Endometrial microvascular endothelial cells (primary cell): ENCODE results near the gene TSC2. TPM values are rescaled to one million over a fixed set of nuclear protein-coding genes. Genes with fewer than 3 reads are reported as not detected.

ENCODE experiments used
- in situ Hi-C: cut with HindIII; loops from 2 replicates; pipeline ENCODE4 v1.10.0; 2017; ENCODE audit warnings: low sequenced_read_pairs, low pct_unique_long_range_greater_than_20kb; ENCODE audit errors: inconsistent ontology term
- total RNA-seq: library from RNA; depleted of rRNA; stranded (reverse); fragments of >200 nt; gene quantifications from one replicate; pipeline ENCODE4 v1.2.3, GENCODE V29; 2015; ENCODE audit errors: inconsistent ontology term

TSC2 gene
- total RNA-seq, 1 donor from 2014 or later, result 59.2 TPM

GRCh38 chr16:2038382-2039231 lies 9.2 kb upstream of the TSC2 start:
- in situ Hi-C loops, result loop anchor here (25.0 kb wide), 1 partner anchor 124 kb away; the partner anchor contains the start of gene TRAF7

GRCh38 chr16:2039274-2040031 lies 8.3 kb upstream of the TSC2 start:
- in situ Hi-C loops, result loop anchor here (25.0 kb wide), 1 partner anchor 123 kb away; the partner anchor contains the start of gene TRAF7

DNA sequence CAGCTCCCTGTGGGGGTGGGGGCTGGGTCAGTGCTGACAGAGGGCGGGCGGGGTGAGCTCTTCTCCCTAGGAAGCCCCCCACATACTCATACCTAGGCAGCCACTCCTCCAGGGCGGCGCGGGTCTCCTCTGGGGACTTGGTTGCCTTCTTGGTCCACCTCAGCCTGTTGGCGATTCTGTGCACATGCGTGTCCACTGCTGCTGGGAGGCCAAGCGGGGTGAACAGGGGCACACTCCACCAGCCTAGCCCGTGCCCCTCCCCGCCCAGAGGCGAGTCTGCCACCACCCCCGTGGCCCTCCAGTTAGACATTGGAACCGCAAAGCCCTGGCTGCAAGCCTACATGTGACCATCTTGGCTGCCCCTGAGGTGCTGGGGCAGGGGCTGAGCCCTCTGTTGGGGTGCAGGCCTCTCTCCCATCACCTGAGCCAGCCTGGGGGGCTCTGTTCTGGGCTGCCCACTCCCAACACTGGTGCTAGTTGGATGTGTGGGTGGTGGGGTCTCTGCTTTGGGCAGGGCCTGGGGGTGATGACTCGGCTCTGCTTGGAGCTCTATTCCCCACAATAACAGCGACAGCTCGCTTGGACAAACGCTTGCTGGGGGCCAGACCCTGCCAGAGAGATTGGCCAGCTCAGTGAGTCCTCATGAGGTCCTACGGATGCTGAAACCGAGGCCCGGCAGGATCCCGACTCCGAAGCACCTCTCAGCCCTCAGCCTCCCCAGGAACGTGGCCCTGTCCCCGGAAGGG lies 7.6 kb upstream of the TSC2 start:
- in situ Hi-C loops, result loop anchor here (25.0 kb wide), 1 partner anchor 122 kb away; the partner anchor contains the start of gene TRAF7

GRCh38 chr16:2040787-2041522 lies 6.8 kb upstream of the TSC2 start:
- in situ Hi-C loops, result loop anchor here (25.0 kb wide), 1 partner anchor 121 kb away; the partner anchor contains the start of gene TRAF7

- in situ Hi-C loops, result loop anchor here (25.0 kb wide), 1 partner anchor 120 kb away; the partner anchor contains the start of gene TRAF7
Measured at GRCh38 chr16:2042171-2042985, 5.4 kb upstream of the TSC2 start.

- in situ Hi-C loops, result loop anchor here (25.0 kb wide), 1 partner anchor 119 kb away; the partner anchor contains the start of gene TRAF7
Measured at GRCh38 chr16:2042986-2043666, 4.7 kb upstream of the TSC2 start.

- in situ Hi-C loops, result loop anchor here (25.0 kb wide), 1 partner anchor 118 kb away; the partner anchor contains the start of gene TRAF7
Measured at GRCh38 chr16:2043667-2044451, 3.9 kb upstream of the TSC2 start.

DNA sequence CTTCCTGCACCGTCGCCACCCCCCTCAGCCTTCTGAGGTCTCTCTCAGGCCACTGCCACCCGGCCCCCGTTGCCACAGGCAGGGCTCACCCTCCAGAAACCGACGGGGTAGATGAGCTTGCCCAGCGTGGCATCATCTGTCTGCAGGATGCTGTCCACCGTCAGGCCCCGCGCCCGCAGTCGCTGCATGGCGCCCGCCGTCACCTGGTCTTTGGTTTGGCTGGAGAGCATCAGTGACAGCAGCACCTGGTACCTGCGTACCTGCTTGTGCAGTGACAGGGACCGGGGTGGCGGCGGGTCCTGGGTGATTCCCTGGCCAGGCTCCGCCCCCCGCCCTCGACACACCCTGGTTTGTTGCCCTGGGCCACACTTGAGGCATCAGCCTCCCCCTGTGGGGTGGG lies 3.2 kb upstream of the TSC2 start:
- in situ Hi-C loops, result loop anchor here (25.0 kb wide), 1 partner anchor 118 kb away; the partner anchor contains the start of gene TRAF7

- in situ Hi-C loops, result loop anchor here (25.0 kb wide), 1 partner anchor 116 kb away; the partner anchor contains the start of gene TRAF7
Measured at GRCh38 chr16:2045965-2046892, 1.6 kb upstream of the TSC2 start.

GRCh38 chr16:2046893-2047329 lies 874 bp upstream of the TSC2 start:
- in situ Hi-C loops, result loop anchor here (25.0 kb wide), 1 partner anchor 115 kb away; the partner anchor contains the start of gene TRAF7

GRCh38 chr16:2048116-2048543 lies 345 bp downstream of the TSC2 start:
- in situ Hi-C loops, result loop anchor here (25.0 kb wide), 1 partner anchor 114 kb away; the partner anchor contains the start of gene TRAF7

DNA sequence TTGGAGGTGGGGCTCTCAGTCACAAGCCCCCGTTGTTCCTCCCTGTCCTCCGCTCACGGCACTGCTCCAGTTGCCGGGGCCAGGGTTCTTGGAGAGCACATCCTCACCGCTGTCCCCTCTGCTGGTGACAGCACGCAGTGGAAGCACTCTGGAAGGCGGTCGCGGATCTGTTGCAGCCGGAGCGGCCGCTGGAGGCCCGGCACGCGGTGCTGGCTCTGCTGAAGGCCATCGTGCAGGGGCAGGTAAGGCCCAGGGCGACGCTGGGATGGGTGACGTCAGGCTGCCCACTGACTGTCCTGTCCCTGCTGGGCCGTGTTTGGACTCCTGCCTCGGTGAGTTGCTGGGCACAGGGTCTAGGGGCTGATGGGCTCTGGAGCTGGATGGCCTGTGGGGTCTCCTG lies 5.4 kb downstream of the TSC2 start:
- in situ Hi-C loops, result no loop called here

- in situ Hi-C loops, result no loop called here
Measured at GRCh38 chr16:2053897-2054296, 6.1 kb downstream of the TSC2 start.

- in situ Hi-C loops, result no loop called here
Measured at GRCh38 chr16:2054543-2055245, 6.9 kb downstream of the TSC2 start.
